Activated CD4-positive, alpha-beta T cell treated with anti-CD3 and anti-CD28 coated beads for 4 hours (primary cell): ENCODE data around the gene MED1.
"Not testable (repeated sequence)": the region's sequence is repeated elsewhere in the genome, so short reads cannot be mapped to it uniquely, and the experiment has no call there.

Source experiments
- DNase-seq, 2 donors: peaks; one replicate each; pipeline ENCODE4 v3.0.0-alpha.2; 2020

MED1 gene

GRCh38 chr17:39450847-39451581 lies at the start of gene MED1:
MED1 (minus strand) TSS chr17:39451263; CDS start chr17:39451062, 201 bp downstream.
- peak; percentile 87 to 90 for DNase-seq

GRCh38 chr17:39496921-39497320 lies 45.9 kb upstream of the MED1 start:
- DNase-seq = not testable (repeated sequence)

GRCh38 chr17:39487946-39488345 lies 36.9 kb upstream of the MED1 start:
- no peak for DNase-seq

GRCh38 chr17:39487490-39487889 lies 36.4 kb upstream of the MED1 start:
- not testable (repeated sequence) for DNase-seq

GRCh38 chr17:39486242-39486641 lies 35.2 kb upstream of the MED1 start:
- DNase-seq = no peak

GRCh38 chr17:39485555-39485954 lies 34.5 kb upstream of the MED1 start:
- DNase-seq = no peak

GRCh38 chr17:39484178-39484577 lies 33.1 kb upstream of the MED1 start:
- DNase-seq = no peak

- DNase-seq = no peak
Measured at GRCh38 chr17:39483506-39483905, 32.4 kb upstream of the MED1 start.

- DNase-seq = not testable (repeated sequence)
Measured at GRCh38 chr17:39479631-39480030, 28.6 kb upstream of the MED1 start.

GRCh38 chr17:39473310-39473709 lies 22.2 kb upstream of the MED1 start:
- no peak for DNase-seq

- not testable (repeated sequence) for DNase-seq
Measured at GRCh38 chr17:39468610-39469009, 17.5 kb upstream of the MED1 start.

- DNase-seq = not testable (repeated sequence)
Measured at GRCh38 chr17:39464639-39465181, 13.6 kb upstream of the MED1 start.

GRCh38 chr17:39462631-39463375 lies 11.7 kb upstream of the MED1 start:
- DNase-seq = no peak

- peak; percentile 18 to 79 for DNase-seq
Measured at GRCh38 chr17:39461926-39462569, 11.0 kb upstream of the MED1 start.

GRCh38 chr17:39461113-39461925 lies 10.3 kb upstream of the MED1 start, which contains the start of gene CDK12:
CDK12 (plus strand) TSS chr17:39461486; CDS start chr17:39462072, 586 bp downstream.
- peak; percentile 93 to 96 for DNase-seq

- DNase-seq = no peak
Measured at GRCh38 chr17:39455919-39456318, 4.9 kb upstream of the MED1 start.

- DNase-seq = no peak
Measured at GRCh38 chr17:39450051-39450450, 1.0 kb downstream of the MED1 start.

- no peak for DNase-seq
Measured at GRCh38 chr17:39447561-39447960, 3.5 kb downstream of the MED1 start.

GRCh38 chr17:39443326-39443725 lies 7.7 kb downstream of the MED1 start:
- DNase-seq = no peak

- not testable (repeated sequence) for DNase-seq
Measured at GRCh38 chr17:39439868-39440267, 11.2 kb downstream of the MED1 start.

GRCh38 chr17:39429600-39429999 lies 21.5 kb downstream of the MED1 start:
- DNase-seq = no peak

GRCh38 chr17:39416141-39416540 lies 34.9 kb downstream of the MED1 start:
- DNase-seq = no peak
